GM18907 (cell line): Measurements from ENCODE around the gene A1BG.
"Not testable (repeated sequence)": the region's sequence is repeated elsewhere in the genome, so short reads cannot be mapped to it uniquely, and the experiment has no call there.

ENCODE experiments used
- ATAC-seq: cut with Tn5 transposase; IDR thresholded peaks from one replicate; pipeline ENCODE4 v1.9.1; 2021; ENCODE audit warnings: mild to moderate bottlenecking, moderate library complexity; ENCODE audit not compliant: unreplicated experiment

A1BG gene

GRCh38 chr19:58386576-58387337 is 33.5 kb upstream of the A1BG start, which contains the start of gene RPS5:
RPS5 (plus strand) TSS chr19:58387269; CDS start chr19:58388138, 869 bp downstream.
- peak; percentile 83 for ATAC-seq

DNA sequence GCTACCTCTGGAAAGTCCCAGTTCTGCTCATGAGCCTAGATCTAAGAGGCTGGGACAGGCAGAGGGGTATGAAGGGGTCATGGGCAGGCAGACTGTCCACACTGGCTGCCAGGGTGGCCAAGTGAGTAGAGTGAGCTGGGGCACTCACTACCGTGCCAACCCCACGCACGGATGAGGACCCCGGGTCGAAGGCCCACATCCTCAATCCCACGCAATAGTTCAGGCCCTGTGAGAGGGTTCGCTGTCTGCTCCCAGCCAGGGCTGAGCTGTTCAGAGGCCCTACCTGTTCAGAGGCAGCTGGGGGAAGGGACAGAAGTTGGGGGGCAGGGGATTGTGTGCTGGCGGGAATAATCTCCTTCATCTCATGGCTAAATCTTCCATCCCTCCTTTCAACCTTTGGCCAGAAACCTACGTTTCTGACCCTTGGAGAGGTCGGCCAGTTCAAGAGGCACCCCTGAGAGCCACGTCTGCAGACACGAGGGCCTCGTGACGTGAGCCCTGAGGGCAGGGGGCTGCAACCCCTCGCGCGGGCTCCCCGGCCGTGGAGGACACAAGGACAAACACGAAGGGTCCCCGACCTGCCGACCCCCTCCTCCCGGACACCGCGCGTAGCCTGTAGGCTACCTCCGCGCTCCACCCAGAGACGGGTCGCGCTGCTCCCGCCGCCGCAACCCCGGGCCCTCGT is 32.7 kb upstream of the A1BG start:
- ATAC-seq, result peak; percentile 15

DNA sequence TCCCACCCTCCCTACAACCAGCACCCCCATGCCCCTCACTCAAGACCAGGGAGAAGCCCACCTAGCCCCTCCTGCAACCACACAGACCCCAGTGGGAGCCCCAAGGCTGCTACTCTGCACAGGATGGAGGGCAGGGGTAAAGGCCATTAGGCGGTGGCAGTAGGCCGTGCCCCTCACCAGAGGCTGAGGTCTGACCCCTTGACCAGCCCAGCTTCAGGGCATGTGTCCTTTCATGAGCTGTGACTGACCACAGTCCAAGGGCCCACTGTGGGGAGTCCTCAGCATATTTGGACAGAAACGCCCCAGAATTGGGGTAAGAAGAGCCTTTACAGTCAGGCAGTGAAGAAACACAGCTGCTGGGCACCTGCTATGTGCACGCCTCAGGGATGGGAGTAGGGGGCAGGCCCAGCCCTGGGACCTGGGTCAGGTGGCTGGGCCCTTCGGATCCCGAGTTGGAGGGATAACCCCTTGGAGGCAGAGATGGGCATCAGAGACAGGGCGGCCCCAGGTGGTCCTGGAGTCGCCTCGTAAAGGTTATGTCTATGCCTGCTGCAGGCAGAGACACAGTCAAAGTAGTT is 32.1 kb upstream of the A1BG start:
- ATAC-seq, result no peak

- ATAC-seq, result no peak
These were observed 29.8 kb upstream of the A1BG start for GRCh38 chr19:58382997-58383603.

- no peak for ATAC-seq
These were observed 28.3 kb upstream of the A1BG start for GRCh38 chr19:58381460-58382212.

GRCh38 chr19:58380662-58381459 is 27.6 kb upstream of the A1BG start, which contains the start of gene ZNF837:
ZNF837 (minus strand) TSS chr19:58381030; CDS start chr19:58369332, 11,698 bp downstream.
- ATAC-seq, result peak; percentile 85

- no peak for ATAC-seq
These were observed 26.9 kb upstream of the A1BG start for GRCh38 chr19:58380037-58380661.

GRCh38 chr19:58379246-58379645 is 26.0 kb upstream of the A1BG start:
- ATAC-seq, result no peak

GRCh38 chr19:58376724-58377123 is 23.4 kb upstream of the A1BG start:
- not testable (repeated sequence) for ATAC-seq

- ATAC-seq, result no peak
These were observed 20.9 kb upstream of the A1BG start for GRCh38 chr19:58374200-58374599.

DNA sequence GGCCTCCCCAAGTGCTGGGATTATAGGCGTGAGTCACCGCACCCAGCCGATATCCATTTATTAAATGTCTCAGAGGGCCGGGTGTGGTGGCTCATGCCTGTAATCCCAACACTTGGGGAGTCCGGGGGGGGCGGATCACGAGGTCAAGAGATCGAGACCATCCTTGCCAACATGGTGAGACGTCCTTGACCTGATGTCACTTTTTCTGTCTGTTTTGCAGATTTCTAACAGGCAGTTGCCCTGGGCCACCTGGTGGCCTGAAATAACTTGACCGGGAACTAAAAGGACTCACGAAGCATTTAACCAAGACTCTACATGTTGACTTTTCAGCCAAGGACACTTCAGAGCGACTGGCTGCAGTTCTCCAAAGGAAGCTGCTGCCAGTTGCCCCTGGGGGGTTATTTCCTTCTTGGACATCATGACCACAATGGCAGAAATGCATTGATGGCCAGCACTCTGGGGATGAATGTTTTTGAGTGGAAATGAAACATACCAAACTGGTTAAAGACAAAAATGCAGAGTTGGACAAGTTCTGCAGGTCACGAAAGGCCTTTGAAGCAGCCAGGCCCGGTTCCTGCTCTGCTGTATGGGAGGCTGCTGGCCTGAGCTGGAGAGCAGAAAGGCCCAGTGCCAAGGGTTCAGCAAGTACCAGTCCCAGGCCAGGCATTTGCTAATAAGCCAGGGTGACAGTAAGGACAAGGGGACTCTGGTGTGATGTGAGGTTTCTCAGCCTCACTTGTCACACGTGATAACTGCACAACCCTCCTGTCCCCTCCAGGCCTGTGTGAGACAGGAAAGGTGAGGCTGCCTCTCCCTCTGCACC is 19.2 kb upstream of the A1BG start:
- ATAC-seq, result no peak

DNA sequence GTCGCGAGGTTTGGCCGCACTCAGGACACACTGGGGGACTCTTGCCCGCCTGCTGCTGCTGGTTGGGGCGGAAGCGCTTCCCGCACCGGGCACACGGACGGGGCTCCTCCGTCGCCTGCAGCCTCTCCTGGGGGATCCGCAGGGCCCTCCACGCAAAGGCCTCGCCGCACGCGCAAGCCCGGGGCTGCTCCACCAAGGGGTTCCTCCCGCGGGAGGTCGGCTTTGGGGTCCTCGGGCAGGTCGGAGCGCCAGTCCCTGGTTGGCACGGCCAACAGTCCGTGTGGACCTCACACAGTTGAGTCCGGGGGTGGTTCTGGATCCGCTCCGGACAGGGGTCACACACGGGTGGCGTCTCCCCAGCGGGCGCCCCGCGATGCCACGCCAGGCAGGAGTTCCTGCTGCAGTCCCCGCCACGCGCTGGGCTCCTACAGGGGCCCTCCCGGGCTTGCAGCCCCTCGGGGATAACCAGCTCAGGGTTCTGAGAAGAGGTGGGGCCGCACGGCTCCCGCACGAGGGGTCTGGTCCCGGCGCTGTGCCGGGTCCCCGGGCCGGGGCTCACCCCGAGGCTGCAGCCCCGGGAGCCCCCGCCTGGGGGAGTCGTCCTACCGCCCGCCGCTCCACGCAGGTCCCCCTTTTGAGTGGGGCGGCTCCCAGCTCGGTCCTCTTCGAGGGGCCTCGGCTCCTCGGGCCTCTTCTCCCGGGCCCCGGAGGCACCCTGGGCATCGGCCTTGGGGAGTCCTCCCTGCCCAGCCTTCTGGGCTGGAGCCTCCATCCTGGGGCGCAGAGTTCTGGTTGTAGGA is 15.5 kb upstream of the A1BG start:
- ATAC-seq, result no peak

DNA sequence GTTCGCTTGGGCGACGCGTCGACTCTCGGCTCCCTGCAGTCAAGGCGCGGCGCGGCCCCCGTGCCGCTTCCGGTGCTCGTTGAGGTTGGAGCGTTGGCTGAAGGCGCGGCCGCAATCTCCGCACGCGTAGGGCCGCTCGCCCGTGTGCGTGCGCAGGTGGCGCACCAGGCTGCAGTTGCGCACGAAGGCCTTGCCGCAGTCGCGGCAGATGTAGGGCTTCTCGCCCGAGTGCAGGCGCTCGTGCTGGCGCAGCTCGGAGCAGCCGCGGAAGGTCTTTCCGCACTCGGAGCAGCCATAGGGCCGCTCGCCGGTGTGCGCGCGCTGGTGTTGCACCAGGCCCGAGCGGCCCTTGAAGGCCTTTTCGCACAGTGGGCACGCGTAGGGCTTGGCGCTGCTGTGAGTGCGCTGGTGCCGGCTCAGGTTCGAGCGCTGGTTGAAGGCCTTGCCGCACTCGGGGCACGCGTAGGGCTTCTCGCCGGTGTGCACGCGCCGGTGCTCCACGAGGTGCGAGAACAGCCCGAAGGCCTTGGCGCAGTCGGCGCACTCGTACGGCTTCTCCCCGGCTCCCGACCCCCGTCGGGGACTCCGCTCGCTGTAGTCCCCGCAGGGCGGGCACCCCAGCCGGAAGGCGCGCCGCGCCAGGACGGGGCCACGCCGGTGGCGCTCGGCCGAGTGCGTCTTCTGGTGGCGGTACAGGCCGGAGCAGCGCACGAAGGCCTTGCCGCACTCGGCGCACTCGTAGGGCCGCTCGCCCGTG is 14.6 kb upstream of the A1BG start:
- ATAC-seq, result no peak

DNA sequence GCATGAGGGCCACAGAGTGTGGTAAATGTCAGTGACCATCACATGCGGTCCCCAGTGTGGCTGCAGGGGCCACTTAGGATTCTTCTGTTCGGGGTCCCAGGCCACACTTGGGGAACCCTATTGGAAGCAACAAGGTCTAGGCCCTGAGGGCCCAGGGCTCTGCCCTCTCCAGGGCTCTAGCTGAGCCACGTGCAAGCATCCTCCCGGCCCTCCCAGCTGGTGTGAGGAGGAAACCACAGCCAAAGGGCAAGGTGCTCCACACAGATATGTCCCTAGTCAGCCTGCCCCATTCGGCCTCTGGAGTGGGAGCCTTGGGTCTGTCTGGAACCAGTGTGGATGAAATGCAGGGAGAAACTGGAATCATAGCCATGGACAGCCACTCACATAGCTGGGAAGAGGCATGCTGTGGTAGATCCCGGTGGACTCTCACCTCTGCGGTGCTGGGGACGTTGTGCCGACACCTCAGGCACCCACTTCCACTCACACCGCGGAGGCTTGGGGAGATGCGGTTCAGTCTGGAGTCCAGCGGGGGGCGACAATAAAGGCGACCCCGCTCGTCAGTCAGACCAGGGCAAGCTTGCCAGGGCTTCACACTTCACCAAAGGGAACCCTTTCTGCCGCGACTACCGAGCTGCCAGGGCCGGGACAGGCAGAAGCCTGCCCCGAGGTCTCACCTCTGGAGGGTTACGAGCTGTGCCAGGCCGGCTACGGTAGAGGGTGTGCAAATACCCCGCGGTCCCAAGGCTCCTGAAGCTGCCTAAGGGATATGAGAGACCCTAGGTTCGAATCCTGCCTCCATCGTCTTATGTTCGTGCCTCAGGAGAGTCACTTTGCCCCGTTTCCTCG is 13.5 kb upstream of the A1BG start:
- ATAC-seq, result no peak

DNA sequence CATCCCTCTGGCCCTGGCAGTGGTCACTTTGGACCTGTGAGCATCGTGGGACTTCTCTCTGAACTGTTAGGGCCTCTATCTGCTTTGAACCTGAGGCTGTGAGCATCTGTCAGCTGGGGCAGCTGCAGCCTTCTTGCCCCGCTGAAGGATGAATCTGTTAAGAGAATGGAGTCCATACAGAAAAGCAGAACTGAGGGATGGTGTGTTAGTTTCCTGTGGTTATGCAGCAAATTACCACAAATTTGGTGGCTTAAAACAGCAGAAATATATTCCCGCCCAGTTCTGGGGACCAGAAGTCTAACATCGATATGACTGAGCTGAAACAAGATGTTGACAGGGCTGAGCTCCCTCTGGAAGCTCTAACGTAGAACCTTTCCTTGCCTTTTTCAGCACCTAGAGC is 10.9 kb upstream of the A1BG start:
- ATAC-seq, result no peak
